Activated CD4-positive, alpha-beta T cell treated with anti-CD3 and anti-CD28 coated beads, Interleukin-2, amount 50 U/mL, for 4 hours (primary cell): ENCODE data around the gene SHC1.

ENCODE experiments used
- DNase-seq, 2 experiments: peaks; one replicate each; pipeline ENCODE4 v3.0.0-alpha.2; 2020

SHC1 gene, protein sequence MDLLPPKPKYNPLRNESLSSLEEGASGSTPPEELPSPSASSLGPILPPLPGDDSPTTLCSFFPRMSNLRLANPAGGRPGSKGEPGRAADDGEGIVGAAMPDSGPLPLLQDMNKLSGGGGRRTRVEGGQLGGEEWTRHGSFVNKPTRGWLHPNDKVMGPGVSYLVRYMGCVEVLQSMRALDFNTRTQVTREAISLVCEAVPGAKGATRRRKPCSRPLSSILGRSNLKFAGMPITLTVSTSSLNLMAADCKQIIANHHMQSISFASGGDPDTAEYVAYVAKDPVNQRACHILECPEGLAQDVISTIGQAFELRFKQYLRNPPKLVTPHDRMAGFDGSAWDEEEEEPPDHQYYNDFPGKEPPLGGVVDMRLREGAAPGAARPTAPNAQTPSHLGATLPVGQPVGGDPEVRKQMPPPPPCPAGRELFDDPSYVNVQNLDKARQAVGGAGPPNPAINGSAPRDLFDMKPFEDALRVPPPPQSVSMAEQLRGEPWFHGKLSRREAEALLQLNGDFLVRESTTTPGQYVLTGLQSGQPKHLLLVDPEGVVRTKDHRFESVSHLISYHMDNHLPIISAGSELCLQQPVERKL

DNA sequence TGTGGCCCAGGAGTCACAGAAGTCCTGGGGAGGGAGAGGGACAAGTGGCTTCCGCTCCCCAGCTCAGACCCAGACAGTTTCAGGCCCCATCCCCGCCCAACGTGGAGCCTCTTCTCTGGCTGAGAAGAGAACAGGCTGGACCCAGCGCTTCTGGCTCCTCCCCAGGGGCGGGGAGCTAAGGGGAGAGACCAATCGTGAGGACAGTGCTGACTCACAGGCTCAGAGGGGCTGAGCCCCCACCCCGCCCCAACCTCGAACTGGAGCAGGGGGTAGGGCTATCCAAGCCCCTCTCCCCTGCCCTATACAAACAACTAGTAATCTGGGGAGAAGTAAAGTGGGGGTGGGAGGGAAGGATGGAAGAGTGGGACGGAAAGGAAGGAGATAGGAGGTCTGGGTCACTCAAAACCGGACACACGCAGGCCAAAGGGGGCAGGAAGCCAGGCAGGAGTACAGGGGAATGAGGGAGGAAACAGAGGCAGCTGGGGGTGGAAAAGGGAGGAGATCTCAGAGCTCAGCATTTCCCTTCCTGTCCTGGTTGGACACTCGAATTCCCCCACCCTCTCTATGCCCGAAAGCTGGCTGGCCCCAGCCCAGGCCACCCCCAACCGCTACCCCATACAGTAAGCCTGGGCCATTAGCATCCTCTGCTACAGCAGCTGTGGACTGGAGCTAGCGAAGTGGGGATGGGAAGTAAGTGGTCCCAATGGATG, at the start of gene SHC1:
Gene SHC1, minus strand, starts transcription at position 117 of the 710 bp plus-strand sequence. CDS start 221 bp downstream, outside the sequence.
- peak; percentile 24 to 33 for DNase-seq

DNA sequence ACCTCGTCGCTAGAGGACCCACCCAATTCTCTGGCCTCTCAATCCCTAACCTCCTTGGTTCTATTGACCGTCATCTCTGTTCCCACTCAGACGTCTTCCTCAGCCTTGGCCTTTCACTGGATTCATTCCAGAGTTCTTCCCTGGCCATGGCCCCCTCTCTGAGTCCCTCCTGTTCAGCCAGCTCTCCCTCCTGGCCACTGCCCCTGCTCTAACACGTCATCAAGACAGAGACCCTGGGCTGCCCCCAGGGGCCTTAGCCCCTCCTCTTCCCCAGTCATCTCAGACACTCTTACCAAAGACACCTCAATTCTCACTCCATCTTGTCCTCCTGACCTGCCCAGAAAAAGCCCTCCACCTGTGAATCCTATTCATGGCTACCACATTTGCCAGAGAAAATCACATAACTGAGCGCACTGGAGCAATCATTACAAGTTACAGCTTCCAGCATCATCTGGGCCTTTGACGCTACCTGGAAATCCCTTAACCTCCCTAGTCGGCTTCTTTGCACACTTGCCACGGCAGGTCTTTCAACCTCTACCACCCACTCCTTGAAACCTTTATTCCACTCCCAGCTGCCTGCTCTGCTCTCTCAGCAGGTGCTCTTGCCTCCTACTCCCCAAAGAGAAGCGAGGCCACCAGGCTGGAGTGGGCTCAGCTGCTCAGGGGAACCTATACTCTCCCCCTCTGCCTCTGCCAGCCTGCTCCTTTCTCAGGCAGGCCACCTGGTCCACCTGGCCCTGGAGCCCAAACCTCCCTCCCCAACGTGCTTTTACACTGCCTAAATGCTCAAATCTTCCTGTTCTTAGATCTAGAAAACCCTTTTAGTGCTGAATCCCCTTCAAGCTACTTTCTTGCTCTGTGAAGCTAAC, 49.1 kb upstream of the SHC1 start:
- no peak for DNase-seq

GRCh38 chr1:155018617-155019348, 48.2 kb upstream of the SHC1 start:
- no peak for DNase-seq

DNA sequence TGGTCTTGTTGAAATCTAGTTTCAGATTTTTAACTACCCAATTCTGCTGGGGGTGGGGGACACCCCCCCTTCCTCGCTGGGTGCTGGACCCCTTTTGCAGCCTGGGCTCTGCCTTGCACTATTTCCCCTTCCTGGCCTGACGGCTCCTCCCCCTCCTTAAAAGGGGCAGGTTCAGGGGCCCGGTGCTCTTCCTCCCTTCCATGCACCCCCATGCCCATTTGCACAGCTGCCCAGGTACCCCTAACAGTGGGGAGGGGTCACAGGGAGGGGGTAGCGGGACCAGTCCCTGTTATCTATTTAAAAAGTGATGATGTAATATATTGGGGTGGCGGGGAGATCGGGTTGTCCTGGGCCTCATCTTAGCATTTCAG, 47.4 kb upstream of the SHC1 start:
- no peak for DNase-seq

DNA sequence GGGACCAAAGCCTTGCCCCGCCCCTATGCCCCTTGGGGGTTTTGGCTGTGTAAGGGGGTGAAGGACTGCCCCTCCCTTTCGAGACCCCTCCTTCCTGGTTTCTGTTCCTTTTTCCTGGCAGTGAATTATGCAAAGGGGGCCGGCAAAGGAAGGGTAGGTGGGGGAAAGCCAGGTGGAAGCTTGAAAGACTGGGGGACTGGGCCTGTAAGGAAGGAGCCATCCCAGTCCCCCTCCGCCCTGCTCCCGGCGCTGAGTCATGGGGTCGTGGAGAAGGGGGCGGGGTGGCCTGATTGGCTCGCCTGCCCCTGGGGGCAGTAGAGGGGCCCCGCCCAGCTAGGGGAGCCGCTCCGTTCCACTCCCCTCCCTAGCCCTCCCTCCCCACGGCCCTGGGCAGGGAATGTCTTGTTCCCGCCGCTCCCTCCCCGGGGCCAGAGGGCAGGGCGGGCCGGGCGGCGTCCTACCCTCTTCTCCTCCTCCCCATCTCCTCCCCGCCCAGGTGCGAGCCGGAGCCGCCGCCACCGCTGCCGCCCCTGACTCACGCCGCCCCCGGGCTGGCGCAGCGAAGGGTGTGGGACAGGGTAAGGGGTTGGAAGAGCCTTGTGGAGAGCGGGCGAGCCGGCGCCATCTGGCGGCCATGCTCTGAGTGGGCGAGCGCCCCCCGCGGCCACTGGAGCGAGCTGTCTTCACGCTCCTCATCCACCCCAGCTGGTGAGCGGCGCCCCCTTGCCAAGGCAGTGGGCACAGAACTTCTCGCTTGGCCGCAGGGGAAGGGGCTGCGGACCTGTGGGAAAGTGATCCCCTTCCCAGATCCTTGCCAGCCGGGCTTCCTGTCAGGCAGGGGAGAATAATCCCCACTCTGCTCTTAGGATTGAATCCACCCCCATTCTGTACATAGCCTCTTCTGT, 46.7 kb upstream of the SHC1 start:
- peak; percentile 91 to 93 for DNase-seq

DNA sequence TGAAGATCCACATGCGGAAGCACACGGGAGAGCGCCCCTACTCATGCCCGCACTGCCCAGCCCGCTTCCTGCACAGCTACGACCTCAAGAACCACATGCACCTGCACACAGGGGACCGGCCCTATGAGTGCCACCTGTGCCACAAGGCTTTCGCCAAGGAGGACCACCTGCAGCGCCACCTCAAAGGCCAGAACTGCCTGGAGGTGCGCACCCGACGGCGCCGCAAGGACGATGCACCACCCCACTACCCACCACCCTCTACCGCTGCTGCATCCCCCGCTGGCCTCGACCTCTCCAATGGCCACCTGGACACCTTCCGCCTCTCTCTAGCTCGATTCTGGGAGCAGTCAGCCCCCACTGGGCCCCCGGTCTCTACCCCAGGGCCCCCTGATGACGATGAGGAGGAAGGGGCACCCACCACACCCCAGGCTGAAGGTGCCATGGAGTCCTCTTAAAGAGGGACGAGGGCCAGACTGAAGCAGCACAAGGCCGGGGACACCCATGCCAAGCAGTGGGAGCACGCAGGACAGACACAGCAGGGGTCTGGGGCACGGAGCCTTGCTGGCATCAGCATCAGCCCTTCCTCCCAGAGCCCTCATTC, 45.8 kb upstream of the SHC1 start:
- DNase-seq, result no peak

GRCh38 chr1:155015527-155016230, 45.1 kb upstream of the SHC1 start:
- no peak for DNase-seq

- DNase-seq, result no peak
Measured at GRCh38 chr1:155014709-155015508, 44.4 kb upstream of the SHC1 start.

- no peak for DNase-seq
Measured at GRCh38 chr1:155013632-155014031, 43.1 kb upstream of the SHC1 start.

GRCh38 chr1:155012776-155013602, 42.4 kb upstream of the SHC1 start:
- no peak for DNase-seq

GRCh38 chr1:155012026-155012546, 41.5 kb upstream of the SHC1 start:
- no peak for DNase-seq

DNA sequence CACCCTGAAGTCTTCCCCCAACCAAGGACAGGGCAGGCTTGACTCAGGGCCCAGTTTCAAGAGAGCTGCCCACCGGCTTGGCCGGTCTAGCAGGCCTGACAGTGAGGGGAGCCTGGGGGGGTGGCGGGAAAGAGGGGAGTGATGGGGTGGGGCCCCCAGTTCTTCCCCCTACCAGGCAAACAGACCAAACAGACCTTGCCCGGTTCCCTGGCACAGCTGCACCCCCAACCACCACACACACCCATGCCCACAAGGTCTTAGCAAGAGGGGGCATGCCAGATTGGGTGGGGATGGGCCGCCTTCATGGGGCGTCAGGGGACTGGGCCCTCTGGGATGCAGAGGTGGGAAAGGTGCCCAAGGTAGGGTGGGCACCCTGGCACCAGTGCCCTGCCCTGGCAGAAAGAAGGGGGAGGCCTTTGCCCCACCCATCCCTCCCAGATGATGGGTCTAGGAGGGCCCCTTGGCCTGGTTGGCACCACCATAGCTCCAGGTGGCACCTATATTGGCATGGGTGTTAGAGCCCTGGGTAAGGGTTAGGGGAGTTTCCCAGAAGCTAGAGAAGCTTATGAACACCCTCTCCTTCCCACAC, 41.0 kb upstream of the SHC1 start:
- DNase-seq, result no peak

GRCh38 chr1:155011004-155011416, 40.5 kb upstream of the SHC1 start:
- no peak for DNase-seq

DNA sequence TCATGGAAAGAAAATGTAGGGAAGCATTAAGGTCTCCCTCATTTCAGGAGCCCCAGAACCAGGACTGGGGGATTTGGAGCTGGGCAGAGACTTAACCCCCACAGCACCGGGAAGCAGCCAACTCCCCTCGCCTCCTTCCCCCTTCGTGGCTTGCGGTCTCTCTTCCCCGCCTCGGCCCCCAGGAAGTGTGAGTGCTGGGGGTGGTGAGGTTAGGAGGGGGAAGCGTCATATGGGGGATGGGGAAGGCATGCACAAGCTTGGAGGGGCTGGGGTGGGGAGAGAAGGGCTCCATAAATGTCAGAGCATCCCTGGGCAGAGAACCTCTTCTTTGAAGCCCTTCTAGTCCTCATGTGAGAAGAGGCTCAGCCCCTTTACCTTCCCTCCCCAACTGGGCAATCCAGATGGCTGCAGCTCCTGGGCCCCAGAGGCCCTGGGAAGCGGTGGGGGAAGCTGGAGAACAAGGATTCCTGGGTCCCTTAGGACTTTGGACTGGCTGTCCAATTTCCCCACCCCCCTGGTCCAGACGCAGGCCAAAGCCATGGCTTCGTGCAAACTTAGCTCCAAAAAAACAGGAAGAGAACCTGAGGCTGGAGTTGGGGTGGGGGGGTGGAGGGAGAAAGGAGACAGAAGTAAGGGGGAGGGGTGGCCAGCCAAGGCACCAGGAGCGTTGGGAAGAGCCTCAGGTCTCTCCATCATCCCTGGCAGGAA, 39.8 kb upstream of the SHC1 start:
- DNase-seq, result no peak

DNA sequence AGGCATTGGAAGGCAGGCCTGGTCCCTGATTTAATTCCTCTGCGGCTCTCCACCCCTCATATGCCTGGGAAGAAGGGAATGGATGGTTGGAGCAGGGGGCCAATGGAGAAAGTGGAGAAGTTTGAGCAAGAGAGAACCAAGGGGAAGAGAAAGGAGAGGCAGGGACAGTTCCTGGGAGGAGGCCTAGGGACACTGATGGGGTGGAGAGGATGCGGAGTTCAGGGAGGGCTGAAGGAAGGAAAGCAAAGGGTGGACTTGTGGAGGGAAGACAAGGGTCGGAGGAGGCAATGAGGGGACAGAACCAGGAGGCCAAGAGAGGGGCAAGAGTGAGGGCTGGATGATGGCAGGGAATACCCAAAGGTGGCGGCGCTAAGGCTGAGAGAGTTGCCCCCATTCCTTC, 39.2 kb upstream of the SHC1 start:
- no peak for DNase-seq

- no peak for DNase-seq
Measured at GRCh38 chr1:155009221-155009711, 38.7 kb upstream of the SHC1 start.
